ENCODE data around the gene MSI2. TPM values are rescaled to one million over a fixed set of nuclear protein-coding genes. Genes with fewer than 3 reads are reported as not detected.

MSI2 gene
- total and polyA plus RNA-seq, 9 of the 15 experiments (the other 6 are each of a cell fraction or from before 2014, with no cell fraction given): 4.6 to 61.8 (median 42.4) TPM

DNA sequence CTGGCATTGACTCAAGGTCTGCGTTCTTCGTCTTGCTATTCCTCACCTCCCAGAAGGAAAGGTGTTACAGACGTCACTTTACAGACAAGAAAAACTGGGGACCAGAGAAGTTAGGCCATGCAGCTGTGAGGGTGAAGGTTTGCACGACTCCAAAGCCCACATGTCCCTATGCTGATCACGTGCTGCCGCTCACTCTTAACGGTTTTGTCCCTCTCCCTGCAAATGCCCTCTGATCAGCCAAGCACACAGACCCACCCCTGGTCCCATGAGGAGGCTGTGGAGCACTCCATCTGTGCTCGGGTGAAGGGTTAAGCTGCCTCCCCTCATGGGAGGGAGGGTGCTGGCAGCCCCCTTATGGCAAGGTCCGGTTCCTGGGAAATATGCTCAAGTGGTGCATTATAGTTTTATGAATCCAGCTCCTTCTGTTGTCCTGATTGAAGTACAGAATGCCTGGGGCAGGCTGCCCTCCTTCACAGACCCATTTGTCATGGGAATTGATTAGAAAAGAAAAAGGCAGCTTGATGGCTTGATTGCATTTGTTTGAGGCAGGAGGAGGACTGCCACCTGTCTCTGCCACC, 470.0 kb downstream of the MSI2 start:
- H3K4me1 ChIP-seq (replicated peaks in 1 of 2; ENCODE audit: control insufficient read depth in 2 of 2, insufficient read depth in 2 of 2, low read length in 2 of 2): no peaks in the 10 kb centered on the region
- TF ChIP-seq USF2 (CRISPR knock-in tag; IDR thresholded peaks at IDR 0.05) (peak; percentile 53; the same call in 1 of the 2 replicates), RBFOX2 (IDR thresholded peaks at IDR 0.05; ENCODE audit: low read depth, low read length) (no peak), SAP30 (IDR thresholded peaks at IDR 0.05; ENCODE audit: borderline replicate concordance, insufficient read depth, low read depth, low read length, poor library complexity, severe bottlenecking) (no peak)
- TF ChIP-seq, protein P1, sequence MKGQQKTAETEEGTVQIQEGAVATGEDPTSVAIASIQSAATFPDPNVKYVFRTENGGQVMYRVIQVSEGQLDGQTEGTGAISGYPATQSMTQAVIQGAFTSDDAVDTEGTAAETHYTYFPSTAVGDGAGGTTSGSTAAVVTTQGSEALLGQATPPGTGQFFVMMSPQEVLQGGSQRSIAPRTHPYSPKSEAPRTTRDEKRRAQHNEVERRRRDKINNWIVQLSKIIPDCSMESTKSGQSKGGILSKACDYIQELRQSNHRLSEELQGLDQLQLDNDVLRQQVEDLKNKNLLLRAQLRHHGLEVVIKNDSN (CRISPR knock-in tag; IDR thresholded peaks at IDR 0.05): peak; percentile 65
- H2AFZ ChIP-seq (ENCODE audit: low read depth, low read length): no peak overlapping the region
- no TSS peak for BruUV-seq (replicated peaks)
- ChIA-PET CTCF (ENCODE audit: low intra/inter-chr PET ratio) (no interaction called here), POLR2A (interaction anchor here (0.6 to 1.0 kb wide), 3 partner anchors 9 to 534 kb away, joined by 3 read pairs; no protein-coding TSS in a partner anchor)
- H3K9ac ChIP-seq (ENCODE audit: insufficient read depth in 1 of 2, low read depth in 2 of 2, low read length in 2 of 2): no peak overlapping the region
- H3K27me3 ChIP-seq (ENCODE audit: control insufficient read depth in 2 of 2, insufficient read depth in 2 of 2, low read length in 2 of 2): peaks cover 27 to 76% of the 10 kb centered on the region in 2 experiments; a peak in 4 of 5 replicates
- no peak for ATAC-seq
- under 1% methylated on average over 9 of the region's 9 CpGs for WGBS (ENCODE audit: insufficient coverage, low coverage, missing lambda C conversion rate)
- no peak overlapping the region for H3K4me2 ChIP-seq (ENCODE audit: insufficient read depth, low read length)
- H3K9me3 ChIP-seq (replicated peaks; ENCODE audit: control insufficient read depth, insufficient read depth, low read depth, low read length): no peaks in the 10 kb centered on the region
- no peaks in the 10 kb centered on the region for H3K9me1 ChIP-seq (ENCODE audit: control insufficient read depth, insufficient read depth, low read length)
- H3K4me3 ChIP-seq: no peak overlapping the region
- no peak overlapping the region for H3K27ac ChIP-seq (ENCODE audit: extremely low read depth, low read depth, low read length)
- no peak for DNase-seq (ENCODE audit: extremely low read depth in 1 of 4, low spot score in 3 of 4)
- no peaks in the 10 kb centered on the region for H3K36me3 ChIP-seq (ENCODE audit: control insufficient read depth, insufficient read depth, low read length)
- FAIRE-seq: no peak
- H3K79me2 ChIP-seq (ENCODE audit: control insufficient read depth, insufficient read depth, low read length): no peaks in the 10 kb centered on the region
- H4K20me1 ChIP-seq (replicated peaks; ENCODE audit: control insufficient read depth, insufficient read depth, low read length): peaks cover 16% of the 10 kb centered on the region; the same call in 1 of the 2 replicates
- intact Hi-C loops (cut with micrococcal nuclease) (no loop called here), in situ Hi-C loops (cut with MboI) (no loop called here)

Data from K562 (cell line).